IMR-90 (cell line): ENCODE results near the gene PLGRKT. TPM values are rescaled to one million over a fixed set of nuclear protein-coding genes. Genes with fewer than 3 reads are reported as not detected.
A peak's percentile ranks its signal among the peaks of the same experiment; 100 is the strongest.

Source experiments
- ATAC-seq: fragments of 200-7000 bp; cut with Tn5 transposase; 2 replicates; pipeline ENCODE4 v1.9.1; 2020; ENCODE audit warnings: low read depth, mild to moderate bottlenecking, moderate library complexity
- BruUV-seq: library from RNA; stranded (reverse); fragments of 400-500 nt; replicated peaks from 2 replicates; lab custom pipeline; 2021; lab: Mats Ljungman, UMichigan
- CTCF ChIA-PET: fragments of 300-600 bp; formaldehyde crosslinking; extraction: SDS; loops from one replicate; lab custom pipeline; 2021; ENCODE audit warnings: antibody characterized with exemption; lab: Yijun Ruan, JAX
- POLR2A ChIA-PET: fragments of 300-600 bp; sonication (Branson Sonifier 250); formaldehyde crosslinking; loops from one replicate; lab custom pipeline; 2022; ENCODE audit warnings: antibody characterized with exemption; ENCODE audit not compliant: unreplicated experiment; lab: Charles Lee
- DNase-seq: peaks from one replicate; pipeline ENCODE4 v3.0.0; 2013
- H2AFZ ChIP-seq: replicated peaks from 2 replicates; pipeline ENCODE3; 2013; ENCODE audit warnings: low read length, mild to moderate bottlenecking; ENCODE audit not compliant: poor library complexity
- H2AK5ac ChIP-seq: 2 replicates; pipeline ENCODE4 v1.6.1; 2013; ENCODE audit warnings: low read depth, low read length, inconsistent platforms
- H2AK9ac ChIP-seq: replicated peaks from 2 replicates; pipeline ENCODE3; 2013; ENCODE audit warnings: mild to moderate bottlenecking, low read depth, low read length, moderate library complexity; ENCODE audit not compliant: poor library complexity
- H2BK120ac ChIP-seq: 2 replicates; pipeline ENCODE4 v1.6.1; 2013; ENCODE audit warnings: low read depth, low read length, inconsistent platforms
- H2BK15ac ChIP-seq: 3 replicates; pipeline ENCODE4 v1.6.1; 2013; ENCODE audit warnings: low read depth, low read length, inconsistent platforms
- H2BK20ac ChIP-seq: 2 replicates; pipeline ENCODE4 v1.6.1; 2013; ENCODE audit warnings: low read depth, mild to moderate bottlenecking, inconsistent platforms, low read length, moderate library complexity
- H2BK5ac ChIP-seq: 2 replicates; pipeline ENCODE4 v1.6.1; 2013; ENCODE audit warnings: mild to moderate bottlenecking, low read depth, low read length, inconsistent platforms; ENCODE audit not compliant: poor library complexity, severe bottlenecking
- H3K14ac ChIP-seq: replicated peaks from 2 replicates; pipeline ENCODE4 v1.6.1; 2013; ENCODE audit warnings: low read depth, low read length, inconsistent platforms
- H3K18ac ChIP-seq: 2 replicates; pipeline ENCODE4 v1.6.1; 2013; ENCODE audit warnings: low read depth, low read length, control low read depth
- H3K23ac ChIP-seq: 2 replicates; pipeline ENCODE4 v1.6.1; 2013; ENCODE audit warnings: low read depth, low read length, inconsistent platforms
- H3K27ac ChIP-seq: 2 replicates; pipeline ENCODE4 v1.5.1; 2013; ENCODE audit warnings: mild to moderate bottlenecking, control low read depth, low read length; ENCODE audit not compliant: insufficient read depth
- H3K27me3 ChIP-seq: 2 replicates; pipeline ENCODE4 v1.6.1; 2013; ENCODE audit warnings: low read length; ENCODE audit not compliant: control insufficient read depth, insufficient read depth
- H3K36me3 ChIP-seq: 2 replicates; pipeline ENCODE4 v1.6.1; 2013; ENCODE audit warnings: low read length, mixed read lengths; ENCODE audit not compliant: control insufficient read depth, insufficient read depth
- H3K4ac ChIP-seq: 2 replicates; pipeline ENCODE4 v1.6.1; 2013; ENCODE audit warnings: low read depth, low read length, inconsistent platforms
- H3K4me1 ChIP-seq: 2 replicates; pipeline ENCODE4 v1.6.1; 2013; ENCODE audit warnings: low read length, mixed read lengths; ENCODE audit not compliant: control insufficient read depth, insufficient read depth
- H3K4me2 ChIP-seq: 2 replicates; pipeline ENCODE4 v1.6.1; 2013; ENCODE audit warnings: low read depth, mild to moderate bottlenecking, control low read depth, low read length, moderate library complexity
- H3K4me3 ChIP-seq: 2 replicates; pipeline ENCODE4 v1.5.1; 2013; ENCODE audit warnings: low read depth, mild to moderate bottlenecking, control low read depth, low read length, moderate library complexity; ENCODE audit not compliant: insufficient read depth
- H3K56ac ChIP-seq: 2 replicates; pipeline ENCODE4 v1.6.1; 2013; ENCODE audit warnings: low read length, inconsistent platforms; ENCODE audit not compliant: insufficient read depth; ENCODE audit errors: extremely low read depth
- H3K79me1 ChIP-seq, 2 experiments: 2 replicates each; pipeline ENCODE4 v1.6.1; 2013; ENCODE audit warnings: low read length in 2 of 2, inconsistent platforms in 1 of 2, low read depth in 1 of 2
- H3K9ac ChIP-seq: 2 replicates; pipeline ENCODE4 v1.6.1; 2013; ENCODE audit warnings: low read depth, low read length, control low read depth
- H3K9me1 ChIP-seq: 2 replicates; pipeline ENCODE4 v1.6.1; 2013; ENCODE audit warnings: low read length, inconsistent platforms; ENCODE audit not compliant: insufficient read depth
- H3K9me3 ChIP-seq: 2 replicates; pipeline ENCODE4 v1.6.1; 2013; ENCODE audit warnings: low read length; ENCODE audit not compliant: control insufficient read depth, insufficient read depth
- H4K20me1 ChIP-seq: 2 replicates; pipeline ENCODE4 v1.6.1; 2013; ENCODE audit warnings: low read length, inconsistent platforms; ENCODE audit not compliant: insufficient read depth
- H4K5ac ChIP-seq: 2 replicates; pipeline ENCODE4 v1.6.1; 2013; ENCODE audit warnings: mild to moderate bottlenecking, low read depth, low read length, control low read depth
- H4K8ac ChIP-seq, 2 experiments: 2 replicates each; pipeline ENCODE4 v1.6.1; 2013; ENCODE audit warnings: low read depth in 2 of 2, low read length in 2 of 2, control low read depth in 1 of 2, inconsistent platforms in 1 of 2
- H4K91ac ChIP-seq: 2 replicates; pipeline ENCODE4 v1.6.1; 2013; ENCODE audit warnings: low read depth, low read length, inconsistent platforms; ENCODE audit not compliant: insufficient read depth
- MAZ ChIP-seq: IDR thresholded peaks from 2 replicates; pipeline ENCODE4 v1.6.1; 2012; ENCODE audit warnings: low read depth, mild to moderate bottlenecking, low read length, improper control_type of control experiment, moderate library complexity, borderline replicate concordance
- MXI1 ChIP-seq: IDR thresholded peaks from 2 replicates; pipeline ENCODE4 v1.6.1; 2012; ENCODE audit warnings: low read depth, mild to moderate bottlenecking, low read length, moderate library complexity, borderline replicate concordance
- NFE2L2 ChIP-seq: fragments of 150-350 bp; IDR thresholded peaks from 2 replicates; pipeline ENCODE4 v1.6.1; 2016; ENCODE audit warnings: low read depth, mild to moderate bottlenecking, low read length
- POLR2A ChIP-seq: IDR thresholded peaks from 2 replicates; pipeline ENCODE4 v1.6.1; 2012; ENCODE audit warnings: mild to moderate bottlenecking, low read depth, low read length
- SMC3 ChIP-seq: fragments of 150-350 bp; IDR thresholded peaks from 2 replicates; pipeline ENCODE4 v1.6.1; 2016; ENCODE audit warnings: low read depth, mild to moderate bottlenecking, antibody characterized with exemption, low read length, moderate library complexity
- WGBS, 2 experiments: methylation state at CpG; one replicate each; pipeline versions ENCODE4 v1.1.5 to v1.1.7; 2013; ENCODE audit warnings: missing lambda C conversion rate in 2 of 2; ENCODE audit not compliant: insufficient read length in 1 of 2; ENCODE audit errors: extremely low coverage in 2 of 2; 5-methylcytosine and 5-hydroxymethylcytosine counted together
- dilution Hi-C: fragments of 300-500 bp; cut with HindIII; formaldehyde crosslinking; loops from one replicate; pipeline ENCODE4 v1.14.3; 2018; ENCODE audit warnings: low sequenced_read_pairs; ENCODE audit not compliant: unreplicated experiment
- in situ Hi-C: fragments of 300-500 bp; cut with MboI; formaldehyde crosslinking; loops from 3 replicates; pipeline ENCODE4 v1.14.3; 2019; ENCODE audit warnings: low sequenced_read_pairs, inconsistent platforms, mixed read lengths
- intact Hi-C: fragments of 100-400 bp; cut with micrococcal nuclease; formaldehyde crosslinking; loops from 2 replicates; pipeline ENCODE4 v1.10.0; 2022
- polyA plus RNA-seq, 3 experiments: library from polyadenylated mRNA; depleted of rRNA; stranded (reverse); fragments of >200 nt; gene quantifications; 2 replicates each; pipeline ENCODE4 v1.2.3, GENCODE V29; 2012; ENCODE audit warnings: low replicate concordance in 1 of 3
- total RNA-seq: library from RNA; depleted of rRNA; stranded (reverse); fragments of >200 nt; gene quantifications from 2 replicates; pipeline ENCODE4 v1.2.3, GENCODE V29; 2012

The PLGRKT gene
- total and polyA plus RNA-seq, 2 of the 4 experiments (the other 2 are of a cell fraction), result 10.8 to 12.7 TPM

GRCh38 chr9:5436441-5436840 lies 1.3 kb downstream of the PLGRKT start:
- no peak overlapping the region for H3K18ac ChIP-seq
- in situ Hi-C loops (loop anchor here (25.0 kb wide), 1 partner anchor 674 kb away; no protein-coding TSS in a partner anchor), dilution Hi-C loops (no loop called here), intact Hi-C loops (loop anchor here (5.0 kb wide), 2 partner anchors 156 to 449 kb away; partner anchors contain the start of gene JAK2)
- no peak overlapping the region for H3K9ac ChIP-seq
- H2BK5ac ChIP-seq, result no peak overlapping the region
- ChIA-PET CTCF (interaction anchor here (1.5 kb wide), 1 partner anchor 153 kb away, joined by 5 read pairs; no protein-coding TSS in a partner anchor), POLR2A (no interaction called here)
- no peak for TF ChIP-seq NFE2L2
- TF ChIP-seq MXI1, result no peak
- TF ChIP-seq POLR2A, result no peak
- TF ChIP-seq SMC3, result no peak
- TF ChIP-seq MAZ, result no peak
- no peak overlapping the region for H2BK120ac ChIP-seq
- H3K27ac ChIP-seq, result no peak overlapping the region
- no peak for ATAC-seq
- no peaks in the 10 kb centered on the region for H4K20me1 ChIP-seq
- H3K56ac ChIP-seq, result 0 out of 2 replicates have a peak overlapping the region, but pooled peaks have one; percentile 93
- H2AFZ ChIP-seq, result no peak overlapping the region
- BruUV-seq, result no TSS peak
- DNase-seq, result no peak
- no peak overlapping the region for H4K5ac ChIP-seq
- no peak overlapping the region for H2AK9ac ChIP-seq
- no peak overlapping the region for H2BK20ac ChIP-seq
- 0 out of 2 replicates have a peak, but pooled peaks cover 8% of the 10 kb centered on the region for H3K9me1 ChIP-seq
- no peak overlapping the region for H2AK5ac ChIP-seq
- H3K4me2 ChIP-seq, result no peak overlapping the region
- no CpG with 5 or more reads among the region's 2 CpGs for WGBS, 2 experiments
- no peak overlapping the region for H3K4me3 ChIP-seq
- H3K4me1 ChIP-seq, result peaks cover 5% of the 10 kb centered on the region
- H3K79me1 ChIP-seq, result peaks cover 0 to 20% of the 10 kb centered on the region in 2 experiments; a peak in 3 of 4 replicates
- H4K91ac ChIP-seq, result no peak overlapping the region
- no peak overlapping the region for H3K23ac ChIP-seq
- H2BK15ac ChIP-seq, result no peak overlapping the region
- H3K9me3 ChIP-seq, result no peaks in the 10 kb centered on the region
- no peak overlapping the region for H3K4ac ChIP-seq
- no peak overlapping the region for H3K14ac ChIP-seq
- no peak overlapping the region for H4K8ac ChIP-seq
- H3K27me3 ChIP-seq, result no peaks in the 10 kb centered on the region
- peaks cover 3% of the 10 kb centered on the region for H3K36me3 ChIP-seq
